KOPT-K1 (cell line): Measurements from ENCODE around the gene ARHGEF9.

Source experiments
- H3K27ac ChIP-seq: fragments of 200-600 bp; sonication (generic); 2 replicates; pipeline ENCODE4 v1.5.1; 2016; ENCODE audit warnings: antibody characterized with exemption, mild to moderate bottlenecking, low read depth, low read length; ENCODE audit not compliant: poor library complexity, severe bottlenecking
- H3K36me3 ChIP-seq: fragments of 200-600 bp; sonication (generic); 2 replicates; pipeline ENCODE4 v1.5.1; 2017; ENCODE audit warnings: antibody characterized with exemption, mild to moderate bottlenecking, low read length, moderate library complexity; ENCODE audit not compliant: insufficient read depth
- H3K9me3 ChIP-seq: fragments of 200-600 bp; sonication (generic); 2 replicates; pipeline ENCODE4 v1.5.1; 2017; ENCODE audit warnings: antibody characterized with exemption, low read length, mild to moderate bottlenecking; ENCODE audit not compliant: insufficient read depth, poor library complexity, severe bottlenecking

The ARHGEF9 gene

GRCh38 chrX:63720293-63720692 is 64.7 kb downstream of the ARHGEF9 start:
- Histone ChIP-seq H3K9me3 (no peaks in the 10 kb centered on the region), H3K36me3 (peaks cover 34% of the 10 kb centered on the region; the same call in 1 of the 2 replicates), H3K27ac (no peak overlapping the region)

- peaks cover 40% of the 10 kb centered on the region; the same call in 1 of the 2 replicates for H3K36me3 ChIP-seq
- H3K27ac ChIP-seq, result no peak overlapping the region
- H3K9me3 ChIP-seq, result no peaks in the 10 kb centered on the region
These were observed 65.4 kb downstream of the ARHGEF9 start for GRCh38 chrX:63719633-63720032.

- no peaks in the 10 kb centered on the region for H3K9me3 ChIP-seq
- H3K36me3 ChIP-seq, result peaks cover 41% of the 10 kb centered on the region; the same call in 1 of the 2 replicates
- H3K27ac ChIP-seq, result no peak overlapping the region
These were observed 66.9 kb downstream of the ARHGEF9 start for GRCh38 chrX:63718010-63718694.

GRCh38 chrX:63713526-63713925 is 71.5 kb downstream of the ARHGEF9 start:
- no peak overlapping the region for H3K27ac ChIP-seq
- peaks cover 24% of the 10 kb centered on the region; the same call in 1 of the 2 replicates for H3K36me3 ChIP-seq
- H3K9me3 ChIP-seq, result no peaks in the 10 kb centered on the region

GRCh38 chrX:63708801-63709200 is 76.2 kb downstream of the ARHGEF9 start:
- no peak overlapping the region for H3K27ac ChIP-seq
- H3K36me3 ChIP-seq, result peaks cover 14% of the 10 kb centered on the region; the same call in 1 of the 2 replicates
- no peaks in the 10 kb centered on the region for H3K9me3 ChIP-seq

- no peak overlapping the region for H3K27ac ChIP-seq
- no peaks in the 10 kb centered on the region for H3K9me3 ChIP-seq
- peaks cover 28% of the 10 kb centered on the region for H3K36me3 ChIP-seq
These were observed 82.5 kb downstream of the ARHGEF9 start for GRCh38 chrX:63702556-63702955.

- H3K27ac ChIP-seq, result no peak overlapping the region
- H3K9me3 ChIP-seq, result no peaks in the 10 kb centered on the region
- no peaks in the 10 kb centered on the region for H3K36me3 ChIP-seq
These were observed 97.9 kb downstream of the ARHGEF9 start for GRCh38 chrX:63686878-63687714.

- Histone ChIP-seq H3K9me3 (no peaks in the 10 kb centered on the region), H3K27ac (no peak overlapping the region), H3K36me3 (peaks cover 22% of the 10 kb centered on the region; the same call in 1 of the 2 replicates)
These were observed 104.6 kb downstream of the ARHGEF9 start for GRCh38 chrX:63680423-63680822.

- Histone ChIP-seq H3K27ac (no peak overlapping the region), H3K36me3 (peaks cover 22% of the 10 kb centered on the region; the same call in 1 of the 2 replicates), H3K9me3 (no peaks in the 10 kb centered on the region)
These were observed 105.6 kb downstream of the ARHGEF9 start for GRCh38 chrX:63679432-63679831.

GRCh38 chrX:63675716-63676115 is 109.3 kb downstream of the ARHGEF9 start:
- Histone ChIP-seq H3K27ac (no peak overlapping the region), H3K9me3 (no peaks in the 10 kb centered on the region), H3K36me3 (peaks cover 42% of the 10 kb centered on the region; the same call in 1 of the 2 replicates)

GRCh38 chrX:63673896-63674295 is 111.1 kb downstream of the ARHGEF9 start:
- H3K27ac ChIP-seq, result no peak overlapping the region
- H3K9me3 ChIP-seq, result no peaks in the 10 kb centered on the region
- H3K36me3 ChIP-seq, result peaks cover 36% of the 10 kb centered on the region; the same call in 1 of the 2 replicates

- no peak overlapping the region for H3K27ac ChIP-seq
- H3K9me3 ChIP-seq, result peaks cover 13% of the 10 kb centered on the region
- H3K36me3 ChIP-seq, result no peaks in the 10 kb centered on the region; the same call in none of the 2 replicates
These were observed 120.3 kb downstream of the ARHGEF9 start for GRCh38 chrX:63664741-63665140.

GRCh38 chrX:63664083-63664482 is 120.9 kb downstream of the ARHGEF9 start:
- Histone ChIP-seq H3K9me3 (peaks cover 13% of the 10 kb centered on the region), H3K36me3 (no peaks in the 10 kb centered on the region; the same call in none of the 2 replicates), H3K27ac (no peak overlapping the region)

GRCh38 chrX:63661676-63662075 is 123.3 kb downstream of the ARHGEF9 start:
- H3K36me3 ChIP-seq, result peaks cover 6% of the 10 kb centered on the region; the same call in 1 of the 2 replicates
- no peak overlapping the region for H3K27ac ChIP-seq
- H3K9me3 ChIP-seq, result peaks cover 2% of the 10 kb centered on the region

- peaks cover 17% of the 10 kb centered on the region; the same call in 1 of the 2 replicates for H3K36me3 ChIP-seq
- H3K27ac ChIP-seq, result no peak overlapping the region
- no peaks in the 10 kb centered on the region for H3K9me3 ChIP-seq
These were observed 126.1 kb downstream of the ARHGEF9 start for GRCh38 chrX:63658920-63659319.
